Activated T-cell treated with anti-CD3 and anti-CD28 coated beads for 1 hour (primary cell): Measurements from ENCODE around the gene IGF2BP1.
"Not testable (repeated sequence)": the region's sequence is repeated elsewhere in the genome, so short reads cannot be mapped to it uniquely, and the experiment has no call there.

Source experiments
- DNase-seq: peaks from one replicate; pipeline ENCODE4 v3.0.0-alpha.2; 2020; ENCODE audit warnings: low read depth

The IGF2BP1 gene

GRCh38 chr17:49054342-49055092, 57.3 kb downstream of the IGF2BP1 start:
- no peak for DNase-seq

- DNase-seq = no peak
Observed at GRCh38 chr17:49055181-49055927, 58.2 kb downstream of the IGF2BP1 start.

GRCh38 chr17:49061524-49061943, 64.3 kb downstream of the IGF2BP1 start:
- DNase-seq = no peak

GRCh38 chr17:49063652-49064051, 66.5 kb downstream of the IGF2BP1 start:
- no peak for DNase-seq

GRCh38 chr17:49067163-49067562, 70.0 kb downstream of the IGF2BP1 start:
- DNase-seq = no peak

- DNase-seq = no peak
Observed at GRCh38 chr17:49069585-49070273, 72.5 kb downstream of the IGF2BP1 start.

GRCh38 chr17:49071106-49071505, 73.9 kb downstream of the IGF2BP1 start:
- DNase-seq = no peak

- no peak for DNase-seq
Observed at GRCh38 chr17:49074851-49075540, 77.8 kb downstream of the IGF2BP1 start.

GRCh38 chr17:49076573-49077384, 79.6 kb downstream of the IGF2BP1 start:
- no peak for DNase-seq

- no peak for DNase-seq
Observed at GRCh38 chr17:49078248-49078647, 81.1 kb downstream of the IGF2BP1 start.

- DNase-seq = no peak
Observed at GRCh38 chr17:49079840-49080663, 82.9 kb downstream of the IGF2BP1 start.

- DNase-seq = no peak
Observed at GRCh38 chr17:49082231-49082630, 85.0 kb downstream of the IGF2BP1 start.

GRCh38 chr17:49085046-49085445, 87.9 kb downstream of the IGF2BP1 start:
- not testable (repeated sequence) for DNase-seq

- no peak for DNase-seq
Observed at GRCh38 chr17:49085565-49086315, 88.6 kb downstream of the IGF2BP1 start.

- no peak for DNase-seq
Observed at GRCh38 chr17:49086316-49086605, 89.1 kb downstream of the IGF2BP1 start.

- no peak for DNase-seq
Observed at GRCh38 chr17:49086649-49087048, 89.5 kb downstream of the IGF2BP1 start.

- DNase-seq = no peak
Observed at GRCh38 chr17:49089094-49089493, 91.9 kb downstream of the IGF2BP1 start.

GRCh38 chr17:49090878-49091594, 93.9 kb downstream of the IGF2BP1 start:
- DNase-seq = no peak

- DNase-seq = no peak
Observed at GRCh38 chr17:49093131-49093530, 95.9 kb downstream of the IGF2BP1 start.
